Neural cell (in vitro differentiated cells): ENCODE data around the gene ME3. TPM values are rescaled to one million over a fixed set of nuclear protein-coding genes. Genes with fewer than 3 reads are reported as not detected.

Experiments
- H2AFZ ChIP-seq: fragments of 200-600, 300-800 bp; sonication (generic), shearing (Covaris generic); 2 replicates; pipeline ENCODE4 v1.6.0; 2014; ENCODE audit warnings: low read depth, mild to moderate bottlenecking, antibody characterized with exemption, low read length, moderate library complexity
- H3F3A ChIP-seq: fragments of 200-600 bp; shearing (Covaris generic); 2 replicates; pipeline ENCODE4 v1.6.1; 2016; ENCODE audit warnings: mild to moderate bottlenecking, moderate library complexity, mixed read lengths, antibody characterized with exemption, low read length; ENCODE audit not compliant: insufficient read depth, poor library complexity, severe bottlenecking
- H3K27ac ChIP-seq: fragments of 200-600, 300-800 bp; sonication (generic), shearing (Covaris generic); 2 replicates; pipeline ENCODE4 v1.5.1; 2014; ENCODE audit warnings: mild to moderate bottlenecking, low read length, moderate library complexity
- H3K27me3 ChIP-seq: fragments of 300-800, 200-600 bp; sonication (generic), shearing (Covaris generic); 2 replicates; pipeline ENCODE4 v1.6.0; 2014; ENCODE audit warnings: mild to moderate bottlenecking, low read depth, low read length, moderate library complexity; ENCODE audit not compliant: insufficient read depth
- H3K36me3 ChIP-seq: fragments of 300-800, 200-600 bp; sonication (generic), shearing (Covaris generic); 2 replicates; pipeline ENCODE4 v1.5.1; 2014; ENCODE audit warnings: mild to moderate bottlenecking, antibody characterized with exemption, low read length, moderate library complexity; ENCODE audit not compliant: insufficient read depth
- H3K4me2 ChIP-seq: fragments of 300-800, 200-600 bp; sonication (generic), shearing (Covaris generic); 2 replicates; pipeline ENCODE4 v1.6.0; 2014; ENCODE audit warnings: mild to moderate bottlenecking, low read length
- H3K4me3 ChIP-seq: fragments of 300-800, 200-600 bp; sonication (generic), shearing (Covaris generic); 2 replicates; pipeline ENCODE4 v1.5.1; 2014; ENCODE audit warnings: mild to moderate bottlenecking, low read length, moderate library complexity
- H3K79me2 ChIP-seq: fragments of 200-600 bp; shearing (Covaris generic); replicated peaks from 2 replicates; pipeline ENCODE4 v1.6.0; 2014; ENCODE audit warnings: mild to moderate bottlenecking, low read length, moderate library complexity; ENCODE audit not compliant: insufficient read depth
- H3K9ac ChIP-seq: fragments of 300-800, 200-600 bp; sonication (generic), shearing (Covaris generic); 2 replicates; pipeline ENCODE4 v1.6.1; 2016; ENCODE audit warnings: mild to moderate bottlenecking, low read length, mixed read lengths
- H3K9me2 ChIP-seq: fragments of 200-600 bp; shearing (Covaris generic); 2 replicates; pipeline ENCODE4 v1.6.1; 2016; ENCODE audit warnings: mild to moderate bottlenecking, low read length, mixed read lengths; ENCODE audit not compliant: insufficient read depth
- H3K9me3 ChIP-seq: fragments of 200-600, 300-800 bp; sonication (generic), shearing (Covaris generic); 2 replicates; pipeline ENCODE4 v1.6.1; 2016; ENCODE audit warnings: mild to moderate bottlenecking, mixed run types, low read length, moderate library complexity, mixed read lengths
- H4K20me1 ChIP-seq: fragments of 200-600 bp; shearing (Covaris generic); 2 replicates; pipeline ENCODE4 v1.6.1; 2016; ENCODE audit warnings: mild to moderate bottlenecking, mixed run types; ENCODE audit not compliant: insufficient read depth
- CTCF ChIP-seq: fragments of 450-650 bp; IDR thresholded peaks from 2 replicates; pipeline ENCODE4 v1.5.1; 2014; ENCODE audit warnings: antibody characterized with exemption, mild to moderate bottlenecking, moderate library complexity; ENCODE audit not compliant: poor library complexity, severe bottlenecking
- EP300 ChIP-seq: fragments of 450-650 bp; conservative IDR thresholded peaks from 2 replicates; pipeline ENCODE4 v1.6.1; 2014; ENCODE audit warnings: antibody characterized with exemption, mild to moderate bottlenecking, moderate library complexity; ENCODE audit not compliant: poor library complexity, severe bottlenecking
- EZH2 ChIP-seq: fragments of 200-600, 300-800 bp; shearing (Covaris generic), sonication (generic); IDR thresholded peaks from 2 replicates; pipeline ENCODE4 v1.6.1; 2014; ENCODE audit warnings: antibody characterized with exemption, low read length, borderline replicate concordance, mild to moderate bottlenecking; ENCODE audit not compliant: insufficient read depth, poor library complexity, severe bottlenecking
- MXI1 ChIP-seq: fragments of 450-650 bp; conservative IDR thresholded peaks from 2 replicates; pipeline ENCODE4 v1.6.1; 2014; ENCODE audit warnings: antibody characterized with exemption, mild to moderate bottlenecking; ENCODE audit not compliant: poor library complexity, severe bottlenecking
- POLR2AphosphoS5 ChIP-seq: IDR thresholded peaks from 2 replicates; pipeline ENCODE4 v1.6.1; 2012
- RAD21 ChIP-seq: fragments of 450-650 bp; conservative IDR thresholded peaks from 2 replicates; pipeline ENCODE4 v1.6.1; 2014; ENCODE audit warnings: antibody characterized with exemption, mild to moderate bottlenecking, moderate library complexity
- SMC3 ChIP-seq: fragments of 450-650 bp; conservative IDR thresholded peaks from 2 replicates; pipeline ENCODE4 v1.6.1; 2014; ENCODE audit warnings: antibody characterized with exemption, mild to moderate bottlenecking, moderate library complexity; ENCODE audit not compliant: poor library complexity
- TAF1 ChIP-seq: IDR thresholded peaks from 2 replicates; pipeline ENCODE4 v1.6.1; 2012; ENCODE audit warnings: low read depth
- polyA plus RNA-seq: library from polyadenylated mRNA; depleted of rRNA; stranded (reverse); fragments of >200 nt; gene quantifications from 2 replicates; pipeline ENCODE4 v1.2.3, GENCODE V29; 2014
- TF ChIP-seq, protein P1 (sequence below): IDR thresholded peaks from 2 replicates; pipeline ENCODE4 v1.6.1; 2012; ENCODE audit warnings: borderline replicate concordance

The ME3 gene
- polyA plus RNA-seq, 1 donor from 2014 or later = 2.1 TPM

GRCh38 chr11:86477495-86478155, 194.8 kb downstream of the ME3 start:
- Histone ChIP-seq H3K27me3 (no peaks in the 10 kb centered on the region), H3K4me3 (no peak overlapping the region), H3K9me2 (no peaks in the 10 kb centered on the region), H3K4me2 (no peak overlapping the region), H3K9me3 (no peaks in the 10 kb centered on the region), H3K79me2 (no peaks in the 10 kb centered on the region), H3K36me3 (no peaks in the 10 kb centered on the region), H2AFZ (no peak overlapping the region), H3K27ac (no peak overlapping the region), H3F3A (no peaks in the 10 kb centered on the region), H3K9ac (no peak overlapping the region), H4K20me1 (no peaks in the 10 kb centered on the region)
- TF ChIP-seq TAF1 = no peak
- no peak for TF ChIP-seq EZH2
- TF ChIP-seq, protein P1, sequence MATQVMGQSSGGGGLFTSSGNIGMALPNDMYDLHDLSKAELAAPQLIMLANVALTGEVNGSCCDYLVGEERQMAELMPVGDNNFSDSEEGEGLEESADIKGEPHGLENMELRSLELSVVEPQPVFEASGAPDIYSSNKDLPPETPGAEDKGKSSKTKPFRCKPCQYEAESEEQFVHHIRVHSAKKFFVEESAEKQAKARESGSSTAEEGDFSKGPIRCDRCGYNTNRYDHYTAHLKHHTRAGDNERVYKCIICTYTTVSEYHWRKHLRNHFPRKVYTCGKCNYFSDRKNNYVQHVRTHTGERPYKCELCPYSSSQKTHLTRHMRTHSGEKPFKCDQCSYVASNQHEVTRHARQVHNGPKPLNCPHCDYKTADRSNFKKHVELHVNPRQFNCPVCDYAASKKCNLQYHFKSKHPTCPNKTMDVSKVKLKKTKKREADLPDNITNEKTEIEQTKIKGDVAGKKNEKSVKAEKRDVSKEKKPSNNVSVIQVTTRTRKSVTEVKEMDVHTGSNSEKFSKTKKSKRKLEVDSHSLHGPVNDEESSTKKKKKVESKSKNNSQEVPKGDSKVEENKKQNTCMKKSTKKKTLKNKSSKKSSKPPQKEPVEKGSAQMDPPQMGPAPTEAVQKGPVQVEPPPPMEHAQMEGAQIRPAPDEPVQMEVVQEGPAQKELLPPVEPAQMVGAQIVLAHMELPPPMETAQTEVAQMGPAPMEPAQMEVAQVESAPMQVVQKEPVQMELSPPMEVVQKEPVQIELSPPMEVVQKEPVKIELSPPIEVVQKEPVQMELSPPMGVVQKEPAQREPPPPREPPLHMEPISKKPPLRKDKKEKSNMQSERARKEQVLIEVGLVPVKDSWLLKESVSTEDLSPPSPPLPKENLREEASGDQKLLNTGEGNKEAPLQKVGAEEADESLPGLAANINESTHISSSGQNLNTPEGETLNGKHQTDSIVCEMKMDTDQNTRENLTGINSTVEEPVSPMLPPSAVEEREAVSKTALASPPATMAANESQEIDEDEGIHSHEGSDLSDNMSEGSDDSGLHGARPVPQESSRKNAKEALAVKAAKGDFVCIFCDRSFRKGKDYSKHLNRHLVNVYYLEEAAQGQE = no peak
- no peak for TF ChIP-seq POLR2AphosphoS5
- TF ChIP-seq CTCF = no peak
- TF ChIP-seq SMC3 = no peak
- no peak for TF ChIP-seq EP300
- no peak for TF ChIP-seq RAD21
- no peak for TF ChIP-seq MXI1

GRCh38 chr11:86476109-86476861, 196.1 kb downstream of the ME3 start:
- TF ChIP-seq SMC3 (no peak), TAF1 (no peak), CTCF (no peak), EP300 (no peak), RAD21 (no peak), EZH2 (no peak), MXI1 (no peak), POLR2AphosphoS5 (no peak)
- TF ChIP-seq, protein P1 = no peak
- Histone ChIP-seq H2AFZ (no peak overlapping the region), H3K27ac (no peak overlapping the region), H3F3A (no peaks in the 10 kb centered on the region), H3K9ac (no peak overlapping the region), H3K79me2 (no peaks in the 10 kb centered on the region), H3K27me3 (no peaks in the 10 kb centered on the region), H3K4me2 (no peak overlapping the region), H3K36me3 (no peaks in the 10 kb centered on the region), H3K4me3 (no peak overlapping the region), H4K20me1 (no peaks in the 10 kb centered on the region), H3K9me2 (no peaks in the 10 kb centered on the region), H3K9me3 (no peaks in the 10 kb centered on the region)
